ENCODE results near the gene COL4A2.

DNA sequence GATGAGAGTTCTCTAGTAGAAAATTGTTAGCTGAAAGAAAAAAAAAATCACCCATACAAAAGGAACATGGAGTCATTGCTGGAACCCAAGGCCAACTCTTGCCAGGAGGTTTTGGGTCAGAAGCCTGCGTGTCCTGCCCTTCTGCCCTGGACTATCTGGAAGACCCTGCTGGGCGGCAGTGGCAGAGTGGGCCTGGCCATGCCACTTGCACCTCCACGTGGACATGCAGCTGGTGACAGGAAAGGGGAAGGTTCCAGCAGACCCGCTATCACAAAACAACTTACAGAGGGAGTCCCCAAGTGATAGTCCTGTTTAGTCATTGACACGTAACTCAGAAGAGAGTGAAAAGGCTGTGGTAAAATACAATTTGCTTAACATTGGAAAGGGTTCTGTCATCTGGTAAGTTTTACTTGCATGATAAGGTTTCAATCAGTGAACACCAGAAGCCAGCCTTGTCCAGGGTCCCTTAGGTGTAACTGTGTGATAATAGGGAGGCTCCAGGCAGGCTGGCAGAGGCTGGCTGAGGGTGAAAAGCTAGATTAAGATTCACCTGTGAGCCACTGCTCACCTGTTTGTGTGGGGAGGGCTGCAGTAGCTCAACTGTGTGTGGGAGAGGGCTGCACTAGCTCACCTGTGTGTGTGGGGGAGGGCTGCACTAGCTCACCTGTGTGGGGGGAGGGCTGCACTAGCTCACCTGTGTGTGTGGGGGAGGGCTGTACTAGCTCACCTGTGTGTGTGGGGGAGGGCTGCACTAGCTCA lies 47.8 kb downstream of the COL4A2 start:
- TF ChIP-seq, protein P1, sequence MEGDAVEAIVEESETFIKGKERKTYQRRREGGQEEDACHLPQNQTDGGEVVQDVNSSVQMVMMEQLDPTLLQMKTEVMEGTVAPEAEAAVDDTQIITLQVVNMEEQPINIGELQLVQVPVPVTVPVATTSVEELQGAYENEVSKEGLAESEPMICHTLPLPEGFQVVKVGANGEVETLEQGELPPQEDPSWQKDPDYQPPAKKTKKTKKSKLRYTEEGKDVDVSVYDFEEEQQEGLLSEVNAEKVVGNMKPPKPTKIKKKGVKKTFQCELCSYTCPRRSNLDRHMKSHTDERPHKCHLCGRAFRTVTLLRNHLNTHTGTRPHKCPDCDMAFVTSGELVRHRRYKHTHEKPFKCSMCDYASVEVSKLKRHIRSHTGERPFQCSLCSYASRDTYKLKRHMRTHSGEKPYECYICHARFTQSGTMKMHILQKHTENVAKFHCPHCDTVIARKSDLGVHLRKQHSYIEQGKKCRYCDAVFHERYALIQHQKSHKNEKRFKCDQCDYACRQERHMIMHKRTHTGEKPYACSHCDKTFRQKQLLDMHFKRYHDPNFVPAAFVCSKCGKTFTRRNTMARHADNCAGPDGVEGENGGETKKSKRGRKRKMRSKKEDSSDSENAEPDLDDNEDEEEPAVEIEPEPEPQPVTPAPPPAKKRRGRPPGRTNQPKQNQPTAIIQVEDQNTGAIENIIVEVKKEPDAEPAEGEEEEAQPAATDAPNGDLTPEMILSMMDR (IDR thresholded peaks at IDR 0.05), result no peak
- TF ChIP-seq POLR2A (IDR thresholded peaks at IDR 0.05), result no peak
